Measurements from ENCODE around the gene AURKB. TPM values are rescaled to one million over a fixed set of nuclear protein-coding genes. Genes with fewer than 3 reads are reported as not detected.

The AURKB gene
- total and polyA plus RNA-seq, 2 of the 13 experiments (the other 11 are each of a cell fraction or from before 2014, with no cell fraction given), result 29.5 to 75.3 TPM

GRCh38 chr17:8222380-8222629, 11.9 kb upstream of the AURKB start (continued):
- TF ChIP-seq PRDM4 (CRISPR knock-in tag; IDR thresholded peaks at IDR 0.05; ENCODE audit: borderline replicate concordance) (no peak), ZNF597 (CRISPR knock-in tag; IDR thresholded peaks at IDR 0.05) (no peak), ZNF235 (CRISPR knock-in tag; IDR thresholded peaks at IDR 0.05; ENCODE audit: borderline replicate concordance) (no peak; the same call in 1 of the 2 replicates), TBL1XR1 (IDR thresholded peaks at IDR 0.05; ENCODE audit: borderline replicate concordance, low read length, partially characterized antibody) (no peak), STAT6 (CRISPR knock-in tag; IDR thresholded peaks at IDR 0.05; ENCODE audit: borderline replicate concordance) (no peak), TOE1 (CRISPR knock-in tag; IDR thresholded peaks at IDR 0.05) (no peak; the same call in 1 of the 2 replicates), SMC3 (IDR thresholded peaks at IDR 0.05; ENCODE audit: low read length) (no peak), TMF1 (CRISPR knock-in tag; IDR thresholded peaks at IDR 0.05; ENCODE audit: low read depth) (no peak), KLF9 (CRISPR knock-in tag; IDR thresholded peaks at IDR 0.05; ENCODE audit: low read depth) (no peak), ZNF605 (CRISPR knock-in tag; IDR thresholded peaks at IDR 0.05) (peak; percentile 36; the same call in 1 of the 2 replicates), ZBTB33 (CRISPR knock-in tag; IDR thresholded peaks at IDR 0.05) (no peak), PRDM10 (CRISPR knock-in tag; IDR thresholded peaks at IDR 0.05; ENCODE audit: low read depth) (no peak), PAWR (CRISPR knock-in tag; IDR thresholded peaks at IDR 0.05; ENCODE audit: borderline replicate concordance) (0 out of 2 replicates have a peak, but pooled peaks have one; percentile 28), MTERF4 (CRISPR knock-in tag; IDR thresholded peaks at IDR 0.05) (no peak), ZNF496 (CRISPR knock-in tag; IDR thresholded peaks at IDR 0.05; ENCODE audit: insufficient replicate concordance) (no peak), ZNF773 (CRISPR knock-in tag; IDR thresholded peaks at IDR 0.05; ENCODE audit: borderline replicate concordance) (no peak), ZNF850 (CRISPR knock-in tag; conservative IDR thresholded peaks at IDR 0.05) (no peak)

All from HepG2 (cell line).